ENCODE results near the gene PCSK4. TPM values are rescaled to one million over a fixed set of nuclear protein-coding genes. Genes with fewer than 3 reads are reported as not detected.

The PCSK4 gene
- total RNA-seq, 4 donors from 2014 or later, result 2.6 to 11.9 (median 7.5) TPM

DNA sequence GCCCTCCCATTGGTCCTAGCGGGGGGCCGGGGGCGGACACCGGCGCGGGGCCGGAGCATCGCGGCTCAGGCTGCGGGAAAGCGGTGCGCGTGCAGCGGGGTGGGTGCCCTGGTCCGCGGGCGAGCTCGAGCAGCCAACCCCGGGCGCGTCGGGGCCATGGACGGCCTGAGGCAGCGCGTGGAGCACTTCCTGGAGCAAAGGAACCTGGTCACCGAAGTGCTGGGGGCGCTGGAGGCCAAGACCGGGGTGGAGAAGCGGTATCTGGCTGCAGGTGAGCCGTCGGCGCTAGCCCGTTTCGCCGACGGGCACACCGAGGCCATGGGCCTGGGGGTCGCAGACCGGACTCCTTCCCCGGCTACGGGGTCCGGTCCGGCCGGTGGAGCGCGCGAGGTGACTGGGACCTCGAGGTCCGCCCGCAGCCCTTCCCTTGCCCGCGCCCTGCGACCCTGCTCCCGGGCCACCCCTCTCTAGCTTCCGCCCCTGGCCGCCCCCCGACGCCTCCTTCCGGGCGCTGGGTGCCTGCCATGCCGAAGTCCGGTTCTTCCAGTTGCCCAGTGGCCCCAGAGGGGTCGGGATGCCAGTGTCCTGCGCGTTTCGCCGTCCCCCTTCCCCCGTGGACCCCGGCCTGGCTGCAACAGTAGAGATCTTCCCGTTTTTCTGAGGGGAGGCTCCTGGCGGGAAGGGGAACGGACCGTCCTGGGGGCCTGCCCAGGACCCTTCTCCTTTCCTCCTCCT, 1.1 kb upstream of the PCSK4 start, which contains the start of gene REEP6:
TSS of gene REEP6 (plus strand) at position 68 of the 735 bp plus-strand sequence. CDS start at position 157, 89 bp downstream.
- Histone ChIP-seq H3K27me3 (peaks cover 22% of the 10 kb centered on the region), H3K9me3 (no peaks in the 10 kb centered on the region), H3K4me1 (peaks cover 10 to 17% (median 15%) of the 10 kb centered on the region in 4 donors), H3K4me3 (peak within 1 kb of the TSS; percentile 29 to 59 (median 48)), H3K36me3 (no peaks in the 10 kb centered on the region), H3K27ac (peak within 1 kb of the TSS; percentile 74 to 89 (median 85))
- intact Hi-C loops (cut with DNase I; ENCODE audit: low total_unique reads) (no loop called here), in situ Hi-C loops (cut with MboI; ENCODE audit: low pct_ligation_motif_present in 1 of 4, low pct_unique_long_range_greater_than_20kb in 1 of 4, low sequenced_read_pairs in 3 of 4) (no loop called here)
- TF ChIP-seq, protein P1, sequence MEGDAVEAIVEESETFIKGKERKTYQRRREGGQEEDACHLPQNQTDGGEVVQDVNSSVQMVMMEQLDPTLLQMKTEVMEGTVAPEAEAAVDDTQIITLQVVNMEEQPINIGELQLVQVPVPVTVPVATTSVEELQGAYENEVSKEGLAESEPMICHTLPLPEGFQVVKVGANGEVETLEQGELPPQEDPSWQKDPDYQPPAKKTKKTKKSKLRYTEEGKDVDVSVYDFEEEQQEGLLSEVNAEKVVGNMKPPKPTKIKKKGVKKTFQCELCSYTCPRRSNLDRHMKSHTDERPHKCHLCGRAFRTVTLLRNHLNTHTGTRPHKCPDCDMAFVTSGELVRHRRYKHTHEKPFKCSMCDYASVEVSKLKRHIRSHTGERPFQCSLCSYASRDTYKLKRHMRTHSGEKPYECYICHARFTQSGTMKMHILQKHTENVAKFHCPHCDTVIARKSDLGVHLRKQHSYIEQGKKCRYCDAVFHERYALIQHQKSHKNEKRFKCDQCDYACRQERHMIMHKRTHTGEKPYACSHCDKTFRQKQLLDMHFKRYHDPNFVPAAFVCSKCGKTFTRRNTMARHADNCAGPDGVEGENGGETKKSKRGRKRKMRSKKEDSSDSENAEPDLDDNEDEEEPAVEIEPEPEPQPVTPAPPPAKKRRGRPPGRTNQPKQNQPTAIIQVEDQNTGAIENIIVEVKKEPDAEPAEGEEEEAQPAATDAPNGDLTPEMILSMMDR (IDR thresholded peaks at IDR 0.05), result no peak
- TF ChIP-seq POLR2A (IDR thresholded peaks at IDR 0.05), result peak; percentile 15
- no peak for DNase-seq
- WGBS, 2 donors (ENCODE audit: low coverage in 1 of 2), result 7% methylated on average over 29 of the region's 73 CpGs; no CpG with 5 or more reads in 1 of the 2 donors

GRCh38 chr19:1489463-1490310, 463 bp downstream of the PCSK4 start:
- peak overlapping the region; percentile 29 to 59 (median 48) for H3K4me3 ChIP-seq
- H3K27ac ChIP-seq, result peak overlapping the region; percentile 74 to 89 (median 85)
- H3K4me1 ChIP-seq, result peaks cover 10 to 17% (median 15%) of the 10 kb centered on the region in 4 donors
- no peaks in the 10 kb centered on the region for H3K36me3 ChIP-seq
- in situ Hi-C loops (cut with MboI; ENCODE audit: low pct_ligation_motif_present in 1 of 4, low pct_unique_long_range_greater_than_20kb in 1 of 4, low sequenced_read_pairs in 3 of 4) (no loop called here), intact Hi-C loops (cut with DNase I; ENCODE audit: low total_unique reads) (no loop called here)
- TF ChIP-seq, protein P1 (IDR thresholded peaks at IDR 0.05), result no peak
- TF ChIP-seq POLR2AphosphoS5 (IDR thresholded peaks at IDR 0.05) (no peak), POLR2A (IDR thresholded peaks at IDR 0.05) (peak; percentile 28), EP300 (IDR thresholded peaks at IDR 0.05; ENCODE audit: low read depth) (no peak)
- WGBS, 2 donors (ENCODE audit: low coverage in 1 of 2), result 25% methylated on average over 29 of the region's 37 CpGs; no CpG with 5 or more reads in 1 of the 2 donors
- no peak for DNase-seq
- no peaks in the 10 kb centered on the region for H3K9me3 ChIP-seq
- H3K27me3 ChIP-seq, result peaks cover 18% of the 10 kb centered on the region

DNA sequence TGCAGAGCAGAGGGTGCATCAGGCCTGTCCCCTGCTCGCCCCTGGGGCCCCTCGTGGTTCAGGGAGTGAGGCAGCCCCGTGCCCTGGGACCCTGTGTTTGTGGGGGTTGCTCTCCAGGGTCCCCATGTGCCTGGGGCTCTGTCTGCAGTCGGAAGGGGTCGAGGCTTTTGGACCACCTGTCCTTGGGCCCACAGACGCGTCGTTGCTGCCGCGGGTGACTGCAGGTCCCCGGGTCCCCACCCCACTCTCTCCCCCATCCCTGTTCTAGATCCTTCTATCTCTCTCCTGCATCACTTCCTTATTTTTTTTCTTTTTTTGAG, 1.9 kb downstream of the PCSK4 start:
- peaks cover 18% of the 10 kb centered on the region for H3K27me3 ChIP-seq
- no peak overlapping the region for H3K27ac ChIP-seq
- no peaks in the 10 kb centered on the region for H3K9me3 ChIP-seq
- in situ Hi-C loops (cut with MboI; ENCODE audit: low pct_ligation_motif_present in 1 of 4, low pct_unique_long_range_greater_than_20kb in 1 of 4, low sequenced_read_pairs in 3 of 4), result no loop called here
- peaks cover 10 to 17% (median 15%) of the 10 kb centered on the region in 4 donors for H3K4me1 ChIP-seq
- no peak overlapping the region for H3K4me3 ChIP-seq
- TF ChIP-seq POLR2A (IDR thresholded peaks at IDR 0.05), result no peak
- no peak for TF ChIP-seq EP300 (IDR thresholded peaks at IDR 0.05; ENCODE audit: low read depth)
- no peak for TF ChIP-seq POLR2AphosphoS5 (IDR thresholded peaks at IDR 0.05)
- TF ChIP-seq, protein P1 (IDR thresholded peaks at IDR 0.05), result no peak
- DNase-seq, result no peak
- intact Hi-C loops (cut with DNase I; ENCODE audit: low total_unique reads), result no loop called here
- H3K36me3 ChIP-seq, result no peaks in the 10 kb centered on the region
- WGBS, 2 donors (ENCODE audit: low coverage in 1 of 2), result 82% methylated on average over 11 of the region's 11 CpGs; no CpG with 5 or more reads in 1 of the 2 donors

DNA sequence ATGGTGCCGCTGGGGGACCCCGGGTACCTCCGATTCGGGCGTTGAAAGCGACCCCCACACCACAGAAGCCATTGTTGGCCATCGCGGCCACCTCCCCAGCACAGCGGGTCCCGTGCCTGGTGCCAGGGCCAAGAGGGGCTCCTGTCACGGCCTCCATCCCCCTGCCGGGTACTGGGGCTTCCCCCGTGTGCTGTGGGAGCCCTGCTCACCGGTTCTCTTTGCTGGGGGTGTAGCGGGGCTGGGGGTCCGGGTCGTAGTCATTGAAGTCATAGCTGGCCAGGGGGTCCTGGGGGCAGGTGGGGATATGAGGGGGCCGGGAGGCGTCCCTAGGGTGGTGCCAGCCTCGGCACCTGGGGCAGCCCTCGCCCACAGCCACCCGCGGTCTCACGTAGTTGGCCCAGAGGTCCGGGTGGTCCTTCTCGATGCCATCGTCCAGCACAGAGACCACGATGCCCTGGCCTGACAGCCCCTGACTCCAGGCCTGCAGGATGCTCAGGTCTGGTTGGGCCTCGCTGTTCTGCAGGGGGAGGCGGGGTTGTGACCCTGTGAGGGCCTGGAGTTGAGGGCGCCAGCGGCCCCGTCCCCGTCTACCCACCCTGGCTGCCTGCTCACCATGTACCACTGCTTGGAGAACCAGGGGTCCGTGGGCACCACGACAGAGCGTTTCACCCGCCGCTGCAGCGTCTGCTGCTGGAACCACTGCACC, 2.4 kb downstream of the PCSK4 start:
- intact Hi-C loops (cut with DNase I; ENCODE audit: low total_unique reads) (no loop called here), in situ Hi-C loops (cut with MboI; ENCODE audit: low pct_ligation_motif_present in 1 of 4, low pct_unique_long_range_greater_than_20kb in 1 of 4, low sequenced_read_pairs in 3 of 4) (no loop called here)
- no peak for DNase-seq
- H3K4me1 ChIP-seq, result peaks cover 10 to 17% (median 15%) of the 10 kb centered on the region in 4 donors
- H3K9me3 ChIP-seq, result no peaks in the 10 kb centered on the region
- WGBS, 2 donors (ENCODE audit: low coverage in 1 of 2), result 93% methylated on average over 30 of the region's 40 CpGs; no CpG with 5 or more reads in 1 of the 2 donors
- no peak overlapping the region for H3K4me3 ChIP-seq
- no peak for TF ChIP-seq POLR2A (IDR thresholded peaks at IDR 0.05)
- no peak for TF ChIP-seq POLR2AphosphoS5 (IDR thresholded peaks at IDR 0.05)
- no peak for TF ChIP-seq EP300 (IDR thresholded peaks at IDR 0.05; ENCODE audit: low read depth)
- TF ChIP-seq, protein P1 (IDR thresholded peaks at IDR 0.05), result no peak
- peaks cover 13% of the 10 kb centered on the region for H3K27me3 ChIP-seq
- H3K36me3 ChIP-seq, result no peaks in the 10 kb centered on the region
- H3K27ac ChIP-seq, result no peak overlapping the region

Measured in transverse colon (tissue), 4 donors.